HEK293 (cell line): ENCODE data around the gene IMMP2L.

Experiments
- CTCF ChIA-PET: fragments of 350-600 bp; formaldehyde crosslinking; extraction: SDS; loops from one replicate; lab custom pipeline; 2021; ENCODE audit warnings: antibody characterized with exemption; lab: Yijun Ruan, JAX
- POLR2A ChIA-PET: fragments of 300-600 bp; formaldehyde crosslinking; extraction: SDS; loops from one replicate; lab custom pipeline; 2020; ENCODE audit warnings: antibody characterized with exemption, inconsistent platforms; lab: Yijun Ruan, JAX
- H3K27ac ChIP-seq: fragments of 200-500 bp; sonication (Bioruptor generic); 2 replicates; pipeline ENCODE4 v1.5.1; 2014; ENCODE audit warnings: low read depth, low read length, control low read depth, inconsistent platforms; ENCODE audit errors: extremely low read depth
- H3K36me3 ChIP-seq, 2 experiments: fragments of 200-500 bp in 1 of 2; sonication (Bioruptor generic) in 1 of 2; 1 replicate in 1 of 2; 2 replicates in 1 of 2; pipeline ENCODE4 v1.5.1; 2014 to 2017; ENCODE audit warnings: inconsistent platforms in 2 of 2, low read length in 2 of 2; ENCODE audit not compliant: control insufficient read depth in 2 of 2, insufficient read depth in 1 of 2
- H3K4me1 ChIP-seq: fragments of 200-500 bp; sonication (Bioruptor generic); 2 replicates; pipeline ENCODE4 v1.5.1; 2014; ENCODE audit warnings: mild to moderate bottlenecking, low read length, inconsistent platforms; ENCODE audit not compliant: control insufficient read depth, insufficient read depth
- H3K4me3 ChIP-seq: 2 replicates; pipeline ENCODE4 v1.5.1; 2011; ENCODE audit warnings: low read depth, mild to moderate bottlenecking, control low read depth, low read length, moderate library complexity
- H3K9me3 ChIP-seq: fragments of 200-500 bp; sonication (Bioruptor generic); 2 replicates; pipeline ENCODE4 v1.5.1; 2014; ENCODE audit warnings: low read depth, low read length, inconsistent platforms; ENCODE audit not compliant: control insufficient read depth, insufficient read depth
- HOXA7 ChIP-seq: sonication (generic); formaldehyde crosslinking; IDR thresholded peaks from 2 replicates; pipeline ENCODE4 v1.8.1; 2022; ENCODE audit warnings: missing genetic modification reagents, borderline replicate concordance
- IKZF3 ChIP-seq: fragments of 450-650 bp; IDR thresholded peaks from 2 replicates; pipeline ENCODE4 v1.5.0; 2018; ENCODE audit warnings: missing biosample characterization, mild to moderate bottlenecking, missing genetic modification characterization, moderate library complexity
- MYNN ChIP-seq: fragments of 450-650 bp; formaldehyde crosslinking; IDR thresholded peaks from 2 replicates; pipeline ENCODE4 v1.5.1; 2016; ENCODE audit warnings: missing biosample characterization, missing genetic modification characterization, borderline replicate concordance
- PBX3 ChIP-seq: sonication (generic); formaldehyde crosslinking; IDR thresholded peaks from 2 replicates; pipeline ENCODE4 v1.8.1; 2022; ENCODE audit warnings: mild to moderate bottlenecking, moderate library complexity, missing genetic modification reagents
- SETDB1 ChIP-seq: IDR thresholded peaks from one replicate; pipeline ENCODE4 v1.6.1; 2017; ENCODE audit warnings: mild to moderate bottlenecking, low read length, moderate library complexity, mixed read lengths; ENCODE audit not compliant: insufficient read length
- ZFP69B ChIP-seq: fragments of 450-650 bp; formaldehyde crosslinking; IDR thresholded peaks from 2 replicates; pipeline ENCODE4 v1.5.1; 2016; ENCODE audit warnings: missing biosample characterization, missing genetic modification characterization
- ZNF133 ChIP-seq: fragments of 450-650 bp; formaldehyde crosslinking; IDR thresholded peaks from 2 replicates; pipeline ENCODE4 v1.5.1; 2016; ENCODE audit warnings: missing biosample characterization, missing genetic modification characterization
- ZNF140 ChIP-seq: fragments of 450-650 bp; formaldehyde crosslinking; IDR thresholded peaks from 2 replicates; pipeline ENCODE4 v1.5.1; 2016; ENCODE audit warnings: missing biosample characterization, missing genetic modification characterization
- ZNF266 ChIP-seq: fragments of 450-650 bp; formaldehyde crosslinking; IDR thresholded peaks from 2 replicates; pipeline ENCODE4 v1.5.1; 2016; ENCODE audit warnings: missing biosample characterization, missing genetic modification characterization, low read depth
- ZNF280C ChIP-seq: fragments of 450-650 bp; formaldehyde crosslinking; IDR thresholded peaks from 2 replicates; pipeline ENCODE4 v1.5.1; 2016; ENCODE audit warnings: missing biosample characterization, missing genetic modification characterization
- ZNF302 ChIP-seq: fragments of 450-650 bp; formaldehyde crosslinking; IDR thresholded peaks from 2 replicates; pipeline ENCODE4 v1.5.1; 2016; ENCODE audit warnings: missing biosample characterization, missing genetic modification characterization, low read depth
- ZNF324 ChIP-seq: fragments of 450-650 bp; formaldehyde crosslinking; IDR thresholded peaks from 2 replicates; pipeline ENCODE4 v1.5.1; 2016; ENCODE audit warnings: missing biosample characterization, missing genetic modification characterization
- ZNF518A ChIP-seq: fragments of 450-650 bp; formaldehyde crosslinking; conservative IDR thresholded peaks from 2 replicates; pipeline ENCODE4 v1.5.1; 2016; ENCODE audit warnings: low read depth, missing biosample characterization, missing genetic modification characterization
- ZNF555 ChIP-seq: fragments of 450-650 bp; formaldehyde crosslinking; conservative IDR thresholded peaks from 2 replicates; pipeline ENCODE4 v1.5.1; 2017; ENCODE audit warnings: missing biosample characterization, mild to moderate bottlenecking, missing genetic modification characterization, inconsistent platforms
- ZNF571 ChIP-seq: fragments of 450-650 bp; formaldehyde crosslinking; IDR thresholded peaks from 2 replicates; pipeline ENCODE4 v1.5.0; 2017; ENCODE audit warnings: missing biosample characterization, missing genetic modification characterization
- ZNF785 ChIP-seq: fragments of 450-650 bp; formaldehyde crosslinking; IDR thresholded peaks from 2 replicates; pipeline ENCODE4 v1.5.1; 2016; ENCODE audit warnings: missing biosample characterization, missing genetic modification characterization
- ZNF837 ChIP-seq: fragments of 450-650 bp; formaldehyde crosslinking; IDR thresholded peaks from 2 replicates; pipeline ENCODE4 v1.5.1; 2016; ENCODE audit warnings: missing biosample characterization, missing genetic modification characterization

The IMMP2L gene

GRCh38 chr7:110774071-110774470, 788.2 kb downstream of the IMMP2L start:
- H3K9me3 ChIP-seq = no peaks in the 10 kb centered on the region
- no peak overlapping the region for H3K27ac ChIP-seq
- no peaks in the 10 kb centered on the region for H3K36me3 ChIP-seq
- no peak overlapping the region for H3K4me3 ChIP-seq
- CTCF ChIA-PET = no interaction called here
- no peaks in the 10 kb centered on the region for H3K4me1 ChIP-seq
- TF ChIP-seq ZNF571 (tag by site-specific recombination) (no peak), IKZF3 (tag by site-specific recombination) (no peak), ZNF837 (tag by site-specific recombination) (no peak), ZNF133 (no peak), ZNF518A (tag by site-specific recombination) (no peak)
- POLR2A ChIA-PET = no interaction called here

- no peaks in the 10 kb centered on the region for H3K36me3 ChIP-seq
- no peaks in the 10 kb centered on the region for H3K4me1 ChIP-seq
- no peak overlapping the region for H3K27ac ChIP-seq
- no peaks in the 10 kb centered on the region for H3K9me3 ChIP-seq
- ChIA-PET CTCF (no interaction called here), POLR2A (no interaction called here)
- H3K4me3 ChIP-seq = no peak overlapping the region
- TF ChIP-seq ZFP69B (tag by site-specific recombination) = no peak
- TF ChIP-seq SETDB1 = no peak
- no peak for TF ChIP-seq ZNF555 (tag by site-specific recombination)
- TF ChIP-seq PBX3 (CRISPR knock-in tag) = no peak
- TF ChIP-seq ZNF280C = no peak
- no peak for TF ChIP-seq HOXA7 (CRISPR knock-in tag)
- no peak for TF ChIP-seq ZNF266
- no peak for TF ChIP-seq ZNF140 (tag by site-specific recombination)
- TF ChIP-seq ZNF785 (tag by site-specific recombination) = no peak
- no peak for TF ChIP-seq MYNN (tag by site-specific recombination)
- TF ChIP-seq ZNF324 (tag by site-specific recombination) = no peak
- TF ChIP-seq ZNF302 (tag by site-specific recombination) = no peak
Observed at GRCh38 chr7:110772615-110773014, 789.7 kb downstream of the IMMP2L start.
